ENCODE data around the gene FGF7.
"Not testable (repeated sequence)": the region's sequence is repeated elsewhere in the genome, so short reads cannot be mapped to it uniquely, and the experiment has no call there.

FGF7 gene

DNA sequence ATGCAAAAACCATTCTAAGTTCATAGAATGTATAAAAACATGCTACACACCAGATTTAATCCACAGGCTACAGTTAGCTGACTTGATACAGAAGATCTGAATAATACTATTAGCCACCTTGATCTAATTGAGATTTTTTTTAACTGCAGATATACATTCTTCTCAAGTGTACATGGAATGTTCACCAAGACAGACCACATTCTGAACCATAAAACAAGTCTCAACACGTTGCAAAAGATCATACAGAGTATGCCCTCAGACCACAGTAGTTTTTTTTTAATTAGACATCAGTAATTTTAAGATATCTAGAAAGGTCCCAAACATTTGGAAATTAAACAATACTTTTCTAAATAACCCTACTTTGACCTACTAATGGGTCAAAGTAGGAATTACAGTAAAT is 83.3 kb downstream of the FGF7 start:
- no peak overlapping the region for H3K4me3 ChIP-seq (ENCODE audit: low read depth, low read length)
- H3K27ac ChIP-seq: no peak overlapping the region
- no peak for DNase-seq
- no peaks in the 10 kb centered on the region for H3K27me3 ChIP-seq (ENCODE audit: insufficient read depth, low read depth, severe bottlenecking)
- no peaks in the 10 kb centered on the region for H3K36me3 ChIP-seq
- H3K9me3 ChIP-seq (ENCODE audit: severe bottlenecking): no peaks in the 10 kb centered on the region
- TF ChIP-seq, protein P1, sequence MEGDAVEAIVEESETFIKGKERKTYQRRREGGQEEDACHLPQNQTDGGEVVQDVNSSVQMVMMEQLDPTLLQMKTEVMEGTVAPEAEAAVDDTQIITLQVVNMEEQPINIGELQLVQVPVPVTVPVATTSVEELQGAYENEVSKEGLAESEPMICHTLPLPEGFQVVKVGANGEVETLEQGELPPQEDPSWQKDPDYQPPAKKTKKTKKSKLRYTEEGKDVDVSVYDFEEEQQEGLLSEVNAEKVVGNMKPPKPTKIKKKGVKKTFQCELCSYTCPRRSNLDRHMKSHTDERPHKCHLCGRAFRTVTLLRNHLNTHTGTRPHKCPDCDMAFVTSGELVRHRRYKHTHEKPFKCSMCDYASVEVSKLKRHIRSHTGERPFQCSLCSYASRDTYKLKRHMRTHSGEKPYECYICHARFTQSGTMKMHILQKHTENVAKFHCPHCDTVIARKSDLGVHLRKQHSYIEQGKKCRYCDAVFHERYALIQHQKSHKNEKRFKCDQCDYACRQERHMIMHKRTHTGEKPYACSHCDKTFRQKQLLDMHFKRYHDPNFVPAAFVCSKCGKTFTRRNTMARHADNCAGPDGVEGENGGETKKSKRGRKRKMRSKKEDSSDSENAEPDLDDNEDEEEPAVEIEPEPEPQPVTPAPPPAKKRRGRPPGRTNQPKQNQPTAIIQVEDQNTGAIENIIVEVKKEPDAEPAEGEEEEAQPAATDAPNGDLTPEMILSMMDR (IDR thresholded peaks at IDR 0.05; ENCODE audit: low read depth, low read length): no peak

DNA sequence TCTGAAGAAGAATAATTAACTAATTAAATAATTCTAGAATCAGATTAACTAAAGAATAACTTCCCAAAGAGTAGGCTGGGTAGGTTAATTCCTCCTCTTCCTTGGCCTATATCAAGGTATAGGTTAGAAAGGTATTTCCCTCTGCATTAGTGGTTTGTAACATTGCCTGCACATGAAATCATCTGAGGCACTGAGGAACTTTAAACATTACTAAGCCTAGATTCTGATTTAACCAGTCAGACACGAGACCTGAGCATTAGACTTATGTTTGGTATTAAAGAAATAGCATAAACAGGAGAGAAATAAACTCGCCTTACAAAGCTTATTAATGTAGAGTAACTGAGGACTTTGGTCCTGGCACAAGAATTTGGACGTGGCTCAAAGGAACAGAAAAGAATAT is 84.2 kb downstream of the FGF7 start:
- H3K4me3 ChIP-seq (ENCODE audit: low read depth, low read length): no peak overlapping the region
- no peaks in the 10 kb centered on the region for H3K27me3 ChIP-seq (ENCODE audit: insufficient read depth, low read depth, severe bottlenecking)
- no peaks in the 10 kb centered on the region for H3K9me3 ChIP-seq (ENCODE audit: severe bottlenecking)
- H3K36me3 ChIP-seq: no peaks in the 10 kb centered on the region
- no peak for DNase-seq
- TF ChIP-seq, protein P1 (IDR thresholded peaks at IDR 0.05; ENCODE audit: low read depth, low read length): no peak
- H3K27ac ChIP-seq: no peak overlapping the region

DNA sequence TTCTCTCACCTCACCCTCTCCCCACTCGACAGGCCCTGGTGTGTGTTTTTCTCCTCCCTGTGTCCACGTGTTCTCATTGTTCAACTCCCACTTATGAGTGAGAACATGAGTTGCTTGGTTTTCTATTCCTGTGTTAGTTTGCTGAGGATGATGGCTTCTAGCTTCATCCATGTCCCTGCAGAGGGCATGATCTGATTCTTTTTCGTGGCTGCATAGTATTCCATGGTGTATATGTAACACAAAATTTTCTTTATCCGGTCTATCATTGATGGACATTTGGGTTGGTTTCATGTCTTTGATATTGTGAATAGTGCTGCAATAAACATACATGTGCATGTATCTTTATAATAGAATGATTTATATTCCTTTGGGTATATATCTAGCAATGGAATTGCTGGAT is 89.7 kb downstream of the FGF7 start:
- DNase-seq; H3K36me3 ChIP-seq; H3K27me3 ChIP-seq (ENCODE audit: insufficient read depth, low read depth, severe bottlenecking); H3K27ac ChIP-seq; H3K4me3 ChIP-seq (ENCODE audit: low read depth, low read length); H3K9me3 ChIP-seq (ENCODE audit: severe bottlenecking): not testable (repeated sequence)

DNA sequence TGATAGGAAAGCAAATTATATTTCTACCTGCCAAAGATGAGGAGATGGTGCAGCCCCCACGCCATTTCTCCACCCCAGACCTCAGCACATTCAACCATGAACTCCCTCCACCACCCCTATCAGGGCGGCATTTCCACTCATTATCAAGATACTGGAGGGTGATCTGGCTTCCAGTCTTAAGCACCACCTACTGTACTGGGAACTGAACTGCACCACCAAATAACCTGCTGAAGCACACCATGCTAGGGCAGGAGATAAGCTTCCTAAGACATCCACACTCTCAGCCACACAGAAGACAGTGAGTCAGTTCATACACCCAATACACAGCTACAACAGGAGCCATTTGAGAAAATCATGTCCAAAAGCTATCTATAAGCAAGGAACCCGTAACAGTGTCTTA is 98.8 kb downstream of the FGF7 start:
- Histone ChIP-seq H3K36me3 (no peaks in the 10 kb centered on the region), H3K4me3 (ENCODE audit: low read depth, low read length) (no peak overlapping the region), H3K9me3 (ENCODE audit: severe bottlenecking) (no peaks in the 10 kb centered on the region), H3K27ac (no peak overlapping the region), H3K27me3 (ENCODE audit: insufficient read depth, low read depth, severe bottlenecking) (no peaks in the 10 kb centered on the region)
- TF ChIP-seq, protein P1 (IDR thresholded peaks at IDR 0.05; ENCODE audit: low read depth, low read length): peak; percentile 51
- DNase-seq: peak; percentile 12

DNA sequence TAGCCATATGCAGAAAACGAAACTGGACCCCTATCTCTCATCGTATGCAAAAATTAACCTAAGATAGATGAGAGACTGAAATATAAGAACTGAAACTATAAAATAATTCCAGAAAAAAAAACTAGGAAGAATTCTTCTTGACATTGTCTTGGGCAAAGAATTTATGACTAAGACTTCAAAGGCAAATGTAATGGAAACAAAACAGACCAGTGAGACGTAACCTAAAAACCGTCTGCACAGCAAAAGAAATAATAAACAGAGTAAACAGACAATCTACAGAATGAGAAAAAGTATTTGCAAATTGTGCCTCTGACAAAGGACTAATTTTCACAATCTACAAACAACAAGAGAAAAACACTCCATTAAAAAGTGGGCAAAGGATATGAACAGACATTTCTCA is 105.2 kb downstream of the FGF7 start:
- Histone ChIP-seq H3K27ac (no peak overlapping the region), H3K36me3 (no peaks in the 10 kb centered on the region), H3K4me3 (ENCODE audit: low read depth, low read length) (no peak overlapping the region), H3K27me3 (ENCODE audit: insufficient read depth, low read depth, severe bottlenecking) (no peaks in the 10 kb centered on the region), H3K9me3 (ENCODE audit: severe bottlenecking) (peaks cover 2% of the 10 kb centered on the region)
- no peak for DNase-seq
- TF ChIP-seq, protein P1 (IDR thresholded peaks at IDR 0.05; ENCODE audit: low read depth, low read length): no peak

DNA sequence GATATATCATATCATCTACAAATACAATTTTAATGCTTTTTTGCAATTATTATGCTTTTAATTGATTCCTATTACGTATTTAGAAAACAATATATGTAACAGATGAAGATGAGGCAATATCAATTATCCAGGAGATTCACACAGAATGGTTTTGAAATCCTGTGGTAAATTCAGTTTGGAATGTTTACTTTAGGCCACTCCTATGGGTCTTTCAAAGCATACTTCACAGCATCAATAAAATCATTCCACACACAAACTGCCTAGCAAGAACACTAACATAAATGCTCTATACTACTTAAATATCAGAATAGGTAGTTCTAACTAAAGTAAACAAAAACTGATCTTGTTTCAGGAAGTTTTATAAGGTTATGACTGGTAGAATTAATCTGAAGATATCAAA is 107.0 kb downstream of the FGF7 start:
- Histone ChIP-seq H3K27ac (no peak overlapping the region), H3K4me3 (ENCODE audit: low read depth, low read length) (no peak overlapping the region), H3K9me3 (ENCODE audit: severe bottlenecking) (peaks cover 3% of the 10 kb centered on the region), H3K36me3 (no peaks in the 10 kb centered on the region), H3K27me3 (ENCODE audit: insufficient read depth, low read depth, severe bottlenecking) (no peaks in the 10 kb centered on the region)
- no peak for DNase-seq
- TF ChIP-seq, protein P1 (IDR thresholded peaks at IDR 0.05; ENCODE audit: low read depth, low read length): no peak
